Uterus (tissue), 2 donors: ENCODE data around the gene SMCO4.

Source experiments
- POLR2A ChIP-seq, 2 donors: fragments of 450-650 bp; IDR thresholded peaks; one replicate each; pipeline ENCODE4 v1.6.1; 2016; ENCODE audit warnings: antibody characterized with exemption in 2 of 2, mild to moderate bottlenecking in 1 of 2, moderate library complexity in 1 of 2
- TF ChIP-seq, protein P1 (sequence below), 4 experiments: fragments of 200-600 bp in 2 of 4; fragments of 450-650 bp in 2 of 4; sonication (generic) in 2 of 4; IDR thresholded peaks; one replicate each; pipeline ENCODE4 v1.5.1; 2016 to 2019; ENCODE audit warnings: antibody characterized with exemption in 4 of 4, mild to moderate bottlenecking in 2 of 4, moderate library complexity in 1 of 4

DNA sequence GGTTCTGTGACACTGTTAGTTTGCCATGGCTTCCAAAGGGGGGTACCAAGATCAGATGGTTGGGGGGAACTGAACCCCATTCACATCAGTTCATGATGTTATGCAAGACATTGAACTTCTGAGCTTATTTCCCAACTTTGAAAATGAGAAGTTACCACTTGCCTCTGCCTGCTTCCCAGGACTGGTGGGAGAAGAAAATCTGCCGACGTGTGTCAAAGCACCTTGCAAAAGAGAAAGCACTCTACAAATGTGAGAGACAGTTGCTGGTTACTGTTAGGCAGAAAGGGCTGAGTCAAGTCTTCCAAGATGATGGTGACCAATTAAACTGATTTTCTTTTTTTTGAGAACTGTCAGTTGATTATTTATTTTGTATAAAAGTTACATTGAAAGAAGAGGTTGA, 45.6 kb downstream of the SMCO4 start:
- TF ChIP-seq POLR2A (IDR thresholded peaks at IDR 0.05): no peak
- TF ChIP-seq, protein P1, sequence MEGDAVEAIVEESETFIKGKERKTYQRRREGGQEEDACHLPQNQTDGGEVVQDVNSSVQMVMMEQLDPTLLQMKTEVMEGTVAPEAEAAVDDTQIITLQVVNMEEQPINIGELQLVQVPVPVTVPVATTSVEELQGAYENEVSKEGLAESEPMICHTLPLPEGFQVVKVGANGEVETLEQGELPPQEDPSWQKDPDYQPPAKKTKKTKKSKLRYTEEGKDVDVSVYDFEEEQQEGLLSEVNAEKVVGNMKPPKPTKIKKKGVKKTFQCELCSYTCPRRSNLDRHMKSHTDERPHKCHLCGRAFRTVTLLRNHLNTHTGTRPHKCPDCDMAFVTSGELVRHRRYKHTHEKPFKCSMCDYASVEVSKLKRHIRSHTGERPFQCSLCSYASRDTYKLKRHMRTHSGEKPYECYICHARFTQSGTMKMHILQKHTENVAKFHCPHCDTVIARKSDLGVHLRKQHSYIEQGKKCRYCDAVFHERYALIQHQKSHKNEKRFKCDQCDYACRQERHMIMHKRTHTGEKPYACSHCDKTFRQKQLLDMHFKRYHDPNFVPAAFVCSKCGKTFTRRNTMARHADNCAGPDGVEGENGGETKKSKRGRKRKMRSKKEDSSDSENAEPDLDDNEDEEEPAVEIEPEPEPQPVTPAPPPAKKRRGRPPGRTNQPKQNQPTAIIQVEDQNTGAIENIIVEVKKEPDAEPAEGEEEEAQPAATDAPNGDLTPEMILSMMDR (IDR thresholded peaks at IDR 0.05): no peak
